GM18870 (cell line): ENCODE data around the gene C8B.

Source experiments
- ATAC-seq: cut with Tn5 transposase; IDR thresholded peaks from one replicate; pipeline ENCODE4 v1.9.1; 2021; ENCODE audit warnings: moderate library complexity; ENCODE audit not compliant: unreplicated experiment

The C8B gene

DNA sequence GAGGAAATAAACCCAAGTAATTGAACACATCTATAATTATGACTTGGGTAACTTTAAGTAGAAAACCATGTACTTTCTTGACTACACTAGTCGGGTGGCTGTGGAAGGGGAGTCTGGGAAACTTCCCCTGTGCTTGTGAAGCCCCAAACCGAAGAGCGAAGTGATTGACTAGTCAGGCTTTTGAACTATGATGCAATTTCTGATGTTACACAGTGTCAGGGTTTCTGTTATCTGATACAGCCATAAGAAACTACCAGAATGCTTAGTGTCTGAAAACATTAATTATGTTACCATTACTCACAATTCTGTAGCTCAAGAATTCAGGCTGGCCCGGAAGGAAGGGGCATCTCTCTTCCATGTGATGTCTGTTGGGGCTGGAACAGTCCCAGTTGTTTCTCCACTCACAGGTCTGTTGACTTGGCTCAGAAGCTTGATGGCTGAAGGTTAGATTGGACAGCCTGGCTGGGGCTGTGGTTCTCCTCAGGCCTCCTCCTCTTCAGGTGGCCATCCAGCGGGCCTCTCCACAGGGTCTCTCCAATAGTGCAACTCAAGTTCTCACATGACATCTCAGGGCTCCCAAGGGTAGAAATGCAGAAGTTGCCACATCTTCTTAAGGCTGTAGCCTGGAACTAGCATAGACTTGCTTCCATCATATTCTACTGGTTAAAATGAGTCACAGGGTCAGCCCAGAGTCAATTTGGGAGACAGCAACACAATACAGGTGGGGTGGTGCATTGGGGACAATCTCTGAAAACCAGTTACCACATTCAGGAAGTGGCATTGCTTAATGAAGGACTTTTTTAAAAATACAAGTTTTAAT is 8.3 kb upstream of the C8B start:
- no peak for ATAC-seq

DNA sequence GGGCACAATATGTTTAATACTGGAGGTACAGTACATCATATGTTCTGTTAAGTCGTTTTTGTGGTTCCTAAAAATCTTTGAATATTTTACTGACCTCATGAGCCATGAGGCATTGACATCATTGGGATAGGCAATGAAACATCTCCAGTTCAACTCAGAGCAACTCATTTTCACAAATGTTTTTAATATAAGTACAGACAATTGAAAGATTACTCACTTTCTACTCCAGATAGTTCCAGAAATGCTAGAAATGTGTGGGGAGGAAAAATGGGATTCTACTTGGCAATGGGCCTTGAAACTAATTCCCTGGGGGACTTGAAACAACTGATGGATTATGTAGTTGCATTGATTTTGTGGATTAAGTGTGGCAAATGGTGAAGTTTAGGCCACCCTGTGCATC is 7.2 kb upstream of the C8B start:
- ATAC-seq = no peak

DNA sequence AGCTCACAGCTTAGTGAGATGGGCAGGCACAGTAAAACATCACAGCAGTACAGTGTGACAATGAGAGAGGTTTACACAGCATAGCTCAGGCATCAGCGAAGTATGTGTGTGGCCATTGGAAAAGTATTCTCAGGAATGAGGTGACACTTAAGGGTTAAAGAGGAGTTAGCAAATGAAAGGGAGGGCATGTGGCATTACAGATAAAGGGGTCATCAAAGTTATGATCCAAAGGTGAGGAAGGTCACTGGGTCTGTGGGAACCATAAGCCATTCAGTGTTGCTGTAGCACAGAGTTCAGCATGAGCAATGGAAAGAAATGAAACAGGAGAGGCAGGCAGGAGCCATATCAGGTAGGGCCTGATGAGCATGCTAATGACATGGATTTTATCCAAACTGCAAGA is 4.5 kb upstream of the C8B start:
- ATAC-seq = no peak

DNA sequence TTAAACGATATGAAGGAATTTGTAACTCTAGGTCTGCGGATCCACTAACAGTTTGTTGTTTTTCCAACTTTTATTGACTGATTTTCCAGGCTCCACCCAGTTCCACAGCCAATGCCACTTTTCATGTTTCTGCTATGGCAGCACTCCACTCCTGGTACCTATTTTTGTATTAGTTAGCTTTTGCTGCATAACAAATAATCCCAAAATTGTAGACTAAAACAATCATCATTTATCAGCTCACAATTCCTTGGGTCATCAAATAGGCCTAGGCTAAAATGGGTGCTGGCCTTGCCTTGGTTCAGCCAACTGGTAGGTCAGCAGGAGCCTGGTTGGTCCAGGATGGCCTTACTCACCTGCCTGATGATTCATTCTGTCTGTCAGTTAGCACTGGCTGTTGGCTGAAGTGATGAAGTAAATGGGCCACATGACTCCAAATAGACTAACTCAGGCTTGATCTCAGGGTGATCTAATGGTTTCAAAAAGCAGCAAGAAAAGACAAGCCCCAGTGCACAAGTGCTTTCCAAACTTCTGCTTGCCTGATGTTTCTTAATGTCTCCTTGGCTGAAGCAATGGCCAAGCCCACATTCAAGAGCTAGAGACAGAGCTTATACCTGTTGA is 3.2 kb upstream of the C8B start:
- no peak for ATAC-seq

DNA sequence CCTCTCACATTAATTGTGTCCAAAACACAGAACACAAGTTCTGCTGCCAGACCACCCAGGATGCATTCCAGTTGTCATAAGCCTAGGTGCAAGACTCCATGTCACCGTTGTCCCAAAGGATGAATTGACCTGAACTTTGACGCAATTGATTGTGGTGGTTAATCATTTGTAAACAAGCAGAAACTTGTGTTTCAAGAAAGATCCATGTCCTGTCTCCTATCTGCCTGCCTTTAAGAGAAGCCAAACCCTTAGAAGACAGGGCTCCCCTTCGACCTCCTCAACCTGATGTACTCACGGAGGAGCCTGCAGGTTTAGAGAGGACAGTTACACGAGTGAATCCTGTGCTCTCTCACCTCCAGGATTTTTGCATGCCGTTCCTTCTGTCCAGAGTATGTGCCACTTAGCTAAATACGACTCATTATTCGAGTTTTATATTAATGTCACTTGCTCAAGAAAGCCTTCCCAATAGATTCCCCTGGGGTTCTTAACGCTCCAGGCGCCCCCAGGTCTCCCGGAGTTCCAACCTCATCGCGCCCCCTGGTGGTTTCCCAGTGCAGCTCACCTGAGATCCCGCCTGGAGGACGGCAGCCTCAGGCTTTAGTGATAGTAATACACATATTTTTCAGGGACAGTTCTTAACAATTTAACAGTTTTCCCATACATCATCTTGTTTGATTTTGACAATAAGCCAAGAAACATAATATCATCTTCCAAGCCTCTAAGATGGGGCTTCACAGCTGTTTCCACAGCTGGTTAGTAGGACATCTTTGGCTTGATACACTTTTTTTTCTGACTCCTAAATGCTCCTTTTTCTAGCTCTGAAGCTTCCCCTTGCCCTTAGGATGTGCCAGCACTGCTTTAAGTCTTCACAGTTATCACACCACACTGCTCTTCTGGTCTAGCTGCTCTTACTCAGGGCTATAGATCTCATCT is 2.4 kb upstream of the C8B start:
- ATAC-seq = no peak

DNA sequence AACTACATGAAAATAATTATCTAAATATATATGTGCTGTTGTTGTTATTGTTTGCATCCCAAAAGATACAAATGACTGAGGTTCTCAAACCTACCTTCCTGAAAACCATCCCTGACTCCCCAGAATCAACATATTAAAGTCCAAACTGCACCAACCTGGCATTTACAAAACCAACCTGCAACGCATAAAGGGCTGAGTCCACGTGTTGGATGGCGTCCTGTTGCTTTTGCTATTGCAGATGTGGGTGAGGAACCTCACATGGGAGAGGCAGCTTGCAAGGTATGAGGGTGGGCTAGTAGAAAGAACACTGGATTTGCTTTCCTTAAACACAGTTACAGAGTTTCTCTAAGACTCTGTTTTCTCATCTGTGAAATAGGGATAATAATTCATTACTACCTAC is 1.5 kb upstream of the C8B start:
- ATAC-seq = no peak

DNA sequence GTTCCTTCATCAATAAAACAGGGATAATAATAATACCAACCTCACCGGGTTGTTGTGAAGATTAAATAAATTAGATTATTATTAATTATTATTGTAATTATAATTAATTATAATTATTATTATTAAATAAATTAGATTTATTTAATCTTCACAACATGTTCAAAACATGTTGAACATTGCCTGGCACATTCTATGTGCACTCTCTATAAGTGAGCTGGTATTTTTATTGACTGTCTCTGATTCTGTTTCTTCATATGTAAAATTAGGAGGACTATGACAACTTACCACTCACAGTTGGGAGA is 834 bp upstream of the C8B start:
- no peak for ATAC-seq

DNA sequence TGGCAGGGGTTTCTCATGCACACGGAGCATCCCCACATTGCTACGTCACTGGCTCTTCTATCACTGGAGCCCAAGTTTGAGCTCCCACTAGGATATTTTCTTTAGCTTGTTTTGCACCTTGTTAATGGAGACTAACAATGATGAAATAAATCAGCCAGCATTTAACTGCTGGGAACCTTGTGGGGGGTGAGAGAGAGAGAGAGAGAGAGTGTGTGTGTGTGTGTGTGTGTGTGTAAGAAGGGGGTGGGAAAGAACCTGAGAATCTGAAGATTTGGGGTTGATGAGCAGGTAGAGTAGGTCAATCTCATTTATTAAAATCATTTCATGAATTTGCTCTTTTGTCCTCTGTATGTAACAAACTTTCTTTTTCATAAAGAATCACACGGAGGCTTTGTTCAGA is 624 bp downstream of the C8B start:
- no peak for ATAC-seq

DNA sequence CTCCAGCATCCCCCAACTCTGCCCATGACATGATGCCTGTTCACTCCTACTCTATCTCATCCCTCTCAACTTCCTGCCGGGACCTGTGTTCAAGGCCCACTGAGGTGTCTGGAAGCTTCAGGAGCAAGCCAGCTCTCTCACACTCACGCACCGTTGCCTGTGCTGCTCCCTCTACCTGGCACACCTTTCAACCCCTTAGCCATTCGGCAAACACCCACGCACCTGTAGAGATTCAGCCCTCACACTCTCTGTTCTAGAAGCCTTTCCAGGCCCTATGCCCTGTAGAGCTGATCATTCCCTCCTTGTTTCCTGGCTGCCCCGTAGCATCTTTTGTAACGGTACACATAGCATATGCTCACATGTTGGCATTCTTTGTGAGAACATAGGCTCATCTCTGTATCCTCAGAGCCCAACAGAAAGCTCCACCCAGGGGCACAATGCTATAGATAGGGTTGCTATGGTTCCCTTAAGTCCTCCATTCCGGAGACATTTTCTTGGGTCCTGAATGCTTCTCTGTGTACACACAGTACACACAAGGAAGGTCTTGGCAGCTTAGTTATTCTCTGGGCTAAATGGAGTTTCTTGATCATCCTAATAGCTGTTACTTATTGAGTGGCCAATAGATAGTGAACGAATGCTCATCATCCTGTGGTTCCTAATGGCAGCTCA is 1.3 kb downstream of the C8B start:
- ATAC-seq = no peak

DNA sequence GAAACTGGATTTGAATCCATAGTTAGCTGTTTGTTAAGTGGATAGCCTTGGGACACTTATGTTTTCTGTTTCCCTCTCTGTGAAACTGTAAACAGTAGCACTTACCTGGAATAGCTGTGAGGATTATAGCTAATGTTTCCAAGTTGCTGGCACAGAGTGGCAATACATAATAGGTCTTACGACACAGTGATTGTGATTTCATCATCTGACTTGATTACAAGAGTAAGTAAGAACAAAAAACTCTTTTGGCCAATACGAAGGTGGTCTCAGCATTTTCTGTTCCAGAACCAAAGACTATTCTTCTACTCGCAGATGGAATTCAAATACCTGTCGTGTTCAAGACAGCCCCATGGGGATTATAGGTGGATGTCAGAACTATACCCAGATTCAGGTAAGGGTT is 2.1 kb downstream of the C8B start:
- ATAC-seq = no peak

DNA sequence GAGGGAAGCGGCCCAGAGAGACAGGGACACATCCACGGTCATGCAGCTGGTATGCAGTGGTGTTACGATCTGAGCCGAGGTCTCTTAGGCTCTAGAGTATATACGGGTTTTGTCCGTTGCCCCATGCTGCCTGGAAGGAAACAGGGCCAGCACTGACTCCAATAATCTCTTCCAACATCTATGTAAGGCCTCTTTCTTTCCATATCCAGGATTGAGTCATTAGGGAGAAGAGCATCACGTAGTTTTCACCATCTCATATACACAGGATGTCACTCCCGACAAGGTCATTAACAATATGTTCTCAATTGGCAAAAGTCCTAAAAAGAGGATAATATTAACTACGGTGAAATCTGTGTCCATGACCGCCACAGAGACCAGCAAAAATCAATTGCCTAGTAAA is 4.4 kb downstream of the C8B start:
- no peak for ATAC-seq

DNA sequence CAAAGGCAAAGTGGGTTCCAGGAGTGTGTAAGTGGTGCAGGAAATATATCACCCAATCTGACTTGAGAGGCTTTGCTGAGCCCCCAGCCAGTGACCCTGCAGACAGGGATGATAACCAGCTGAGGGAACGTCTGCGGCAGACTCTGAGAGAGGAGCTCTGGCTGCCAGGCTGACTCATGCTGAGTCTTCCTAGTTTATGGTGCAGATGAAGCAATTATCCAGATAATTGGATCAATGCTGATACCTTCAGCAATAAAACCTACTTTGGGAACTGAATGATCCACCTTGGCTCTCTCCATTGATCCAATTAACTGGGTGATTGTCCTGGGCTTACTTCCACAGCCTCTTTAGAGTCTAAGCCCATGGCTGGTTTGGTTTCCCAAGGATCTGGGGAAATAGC is 7.3 kb downstream of the C8B start:
- no peak for ATAC-seq

DNA sequence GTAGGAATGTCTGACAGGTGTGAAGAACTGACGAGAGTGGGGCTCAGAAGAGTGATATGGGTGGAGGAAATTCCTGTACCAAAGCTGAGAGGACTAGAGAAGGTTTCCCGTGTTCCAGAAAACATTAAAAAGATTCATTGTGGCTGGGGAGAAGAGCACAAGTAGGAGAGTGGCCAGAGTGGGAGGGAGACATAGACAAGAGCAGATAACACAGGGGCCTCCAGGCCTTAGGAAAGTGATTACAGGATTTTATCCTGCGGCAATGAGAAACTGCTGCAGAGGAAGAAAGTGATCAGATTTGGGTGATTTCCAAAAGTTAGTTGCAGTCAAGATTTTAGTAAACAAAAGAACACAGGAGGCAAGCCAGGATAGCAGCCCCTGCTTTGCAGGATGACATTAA is 7.9 kb downstream of the C8B start:
- no peak for ATAC-seq

DNA sequence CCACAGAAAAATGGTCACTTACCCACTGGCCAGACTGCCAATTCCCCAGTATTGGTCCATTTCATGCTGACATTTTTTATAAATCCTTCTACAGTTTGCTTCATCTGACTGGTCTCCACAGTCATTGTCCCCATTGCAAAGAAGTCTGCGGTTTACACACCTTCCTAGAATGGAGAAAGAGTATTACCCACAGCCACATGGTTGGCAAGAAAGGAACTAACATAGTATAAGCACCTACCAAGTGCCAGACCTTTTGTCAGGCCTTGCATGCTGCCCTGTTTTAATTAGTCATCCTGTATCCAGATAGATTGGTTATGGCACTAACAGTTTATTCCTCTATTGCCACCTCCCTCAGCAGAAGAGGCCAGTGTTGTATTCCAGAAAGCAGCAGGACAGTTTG is 11.2 kb downstream of the C8B start:
- ATAC-seq = no peak

DNA sequence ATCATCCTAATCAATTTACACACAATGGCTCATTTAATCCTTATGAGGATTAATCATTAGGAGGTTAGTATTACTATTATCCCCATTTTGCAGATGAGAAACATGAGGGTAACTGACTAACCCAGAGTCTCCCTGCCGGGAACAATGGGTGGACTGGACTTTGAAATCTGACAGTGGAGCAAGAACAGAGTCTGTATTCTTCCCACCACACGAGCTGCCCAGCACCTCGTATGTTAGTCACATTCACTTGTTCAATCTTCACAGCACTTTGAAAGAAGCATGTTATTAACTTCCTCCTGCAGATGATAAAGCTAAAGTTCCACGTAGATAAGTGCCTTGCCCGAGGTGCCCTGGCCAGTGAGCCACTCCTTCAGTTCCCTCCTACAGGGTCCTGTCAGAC is 12.4 kb downstream of the C8B start:
- ATAC-seq = no peak

DNA sequence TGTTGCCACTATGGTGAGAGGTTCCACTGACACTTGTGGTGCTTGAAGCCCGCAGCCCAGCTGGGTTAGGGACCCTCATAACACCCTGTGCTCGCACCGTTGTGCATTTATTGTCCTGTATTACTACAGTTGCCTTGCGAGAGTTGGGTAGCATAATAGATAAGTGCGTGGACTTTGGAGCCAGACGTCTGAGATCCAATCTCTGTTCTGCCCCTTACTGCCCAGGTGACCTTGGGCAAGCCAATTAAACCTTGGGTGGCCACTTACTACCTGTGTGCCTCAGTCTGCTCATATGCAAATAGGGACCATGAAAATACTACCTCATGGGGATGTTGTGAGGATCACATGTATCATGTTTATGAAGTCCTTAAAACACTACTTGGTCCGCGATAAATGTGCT is 13.3 kb downstream of the C8B start:
- no peak for ATAC-seq

DNA sequence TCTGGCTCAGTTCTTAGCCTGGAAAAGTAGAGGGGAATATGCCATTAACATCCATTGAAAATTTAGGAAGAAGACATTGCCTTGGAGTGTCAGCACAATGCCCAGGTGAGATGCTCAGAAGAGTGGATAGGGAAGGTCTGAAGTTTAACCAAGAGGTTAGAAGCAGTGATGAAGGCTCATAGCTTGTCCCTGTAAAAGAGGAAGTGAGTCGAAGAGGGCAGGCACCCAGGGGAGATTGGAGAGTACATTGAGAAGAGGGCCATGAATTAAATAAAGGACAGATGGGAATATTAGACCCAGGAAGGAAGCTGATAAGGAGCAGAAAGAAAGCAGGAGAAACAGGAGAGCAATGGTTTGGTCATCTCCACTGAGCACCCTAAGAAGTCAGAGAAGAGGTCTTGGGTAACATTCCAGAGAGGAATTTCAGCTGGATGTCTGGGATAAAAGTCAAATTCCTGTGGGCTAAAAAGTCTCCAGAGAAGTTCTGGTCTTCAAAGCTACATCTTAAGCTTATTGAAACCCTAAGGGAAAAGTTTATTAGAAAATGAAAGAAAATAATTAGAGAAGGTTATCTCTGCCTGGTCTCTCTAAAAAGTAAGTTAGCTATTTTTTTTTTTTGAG is 17.3 kb downstream of the C8B start:
- ATAC-seq = no peak

DNA sequence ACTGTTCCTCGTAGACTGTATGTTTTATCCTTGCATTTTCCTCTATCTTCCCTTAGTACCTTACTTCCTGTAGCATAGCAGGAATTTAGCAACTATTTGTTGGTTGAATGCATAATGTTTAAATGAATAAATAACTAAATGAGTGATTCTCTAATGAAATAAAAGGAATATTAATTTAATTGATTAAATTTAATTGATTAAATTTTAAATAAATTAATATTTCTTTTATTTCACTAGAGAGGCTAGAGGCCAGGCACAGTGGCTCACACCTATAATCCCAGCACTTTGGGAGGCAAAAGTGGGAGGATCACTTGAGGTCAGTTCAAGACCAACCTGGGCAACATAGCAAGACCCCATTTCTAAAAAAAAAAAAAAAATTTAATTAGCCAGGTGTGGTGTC is 25.8 kb downstream of the C8B start:
- ATAC-seq = no peak

DNA sequence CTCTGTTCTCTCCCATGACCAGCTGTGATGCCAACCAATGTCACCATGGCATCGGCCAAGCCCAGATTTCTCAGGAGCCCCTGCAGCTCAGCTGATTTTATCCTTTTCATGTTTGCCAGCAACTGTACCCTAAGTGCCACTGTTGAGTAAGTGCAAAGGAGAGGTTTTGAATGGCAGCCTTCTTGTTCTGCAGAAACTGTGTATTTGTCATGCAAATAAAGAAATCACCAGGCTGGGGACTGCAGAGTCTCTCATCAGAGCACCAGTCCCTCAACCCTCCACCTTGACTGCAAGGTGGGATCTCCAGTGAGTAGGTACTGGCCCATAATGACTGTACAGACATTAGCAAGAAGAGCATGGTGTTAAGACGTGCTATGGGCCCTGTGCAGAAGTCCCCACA is 26.6 kb downstream of the C8B start:
- ATAC-seq = no peak

DNA sequence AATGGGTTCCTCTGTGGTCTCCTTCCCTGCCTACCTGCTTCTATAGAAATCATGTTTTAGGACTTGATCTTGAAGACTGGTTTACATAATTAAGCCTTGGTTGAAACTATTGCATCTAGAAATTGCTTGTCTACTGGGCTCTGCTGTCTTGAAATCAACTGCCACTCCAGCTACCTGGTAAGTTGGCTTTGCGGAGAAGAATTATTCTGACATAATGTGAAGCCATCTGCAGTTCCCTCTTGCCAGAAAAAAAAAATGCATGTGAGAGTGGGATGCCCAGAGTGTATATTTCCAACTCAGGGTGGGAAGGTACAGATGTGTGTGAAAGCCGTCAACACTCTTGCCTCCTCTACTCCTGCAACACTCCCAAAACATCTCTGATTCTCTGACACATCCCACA is 27.2 kb downstream of the C8B start:
- ATAC-seq = no peak

DNA sequence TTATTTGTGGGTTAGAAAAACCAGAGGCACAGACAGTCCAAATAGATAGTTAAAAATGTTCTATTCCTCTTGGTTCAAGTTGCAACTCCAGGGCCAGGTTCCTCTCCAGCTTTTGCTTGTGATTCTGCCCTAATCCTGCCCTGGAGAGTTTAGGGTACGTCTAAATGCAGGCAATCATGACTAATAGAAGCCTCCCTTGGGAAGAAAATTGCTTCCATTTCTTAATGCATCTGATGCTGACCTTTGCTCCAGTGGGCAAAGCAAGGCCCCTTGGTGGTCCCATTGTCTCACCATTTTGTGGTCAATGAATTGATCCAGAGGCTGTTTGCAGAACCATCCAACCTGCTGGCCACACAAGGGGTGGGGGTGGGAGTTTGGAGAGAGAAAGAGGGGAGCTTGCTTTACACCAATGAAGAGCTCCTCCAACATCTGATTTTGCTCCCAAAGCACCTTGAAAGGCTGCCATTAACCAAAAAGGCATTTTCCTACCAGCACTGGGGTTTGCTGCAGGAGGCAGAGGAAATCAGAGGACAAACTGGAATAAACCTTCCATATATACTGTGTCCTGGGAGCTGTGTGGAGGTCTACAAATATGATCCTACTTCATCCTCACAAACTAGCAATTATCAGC is 31.3 kb downstream of the C8B start:
- no peak for ATAC-seq
